Breast epithelium (tissue), 3 donors: Measurements from ENCODE around the gene SLC44A1.

Source experiments
- POLR2A ChIP-seq: fragments of 450-650 bp; IDR thresholded peaks from one replicate; pipeline ENCODE4 v1.6.1; 2016; ENCODE audit warnings: antibody characterized with exemption, mild to moderate bottlenecking, moderate library complexity
- POLR2AphosphoS5 ChIP-seq, 3 donors: sonication (generic); formaldehyde crosslinking; IDR thresholded peaks; one replicate each; pipeline ENCODE4 v1.6.1; 2017; ENCODE audit warnings: antibody characterized with exemption in 3 of 3
- TF ChIP-seq, protein P1 (sequence below), 3 donors: fragments of 450-650 bp; IDR thresholded peaks; one replicate each; pipeline ENCODE4 v1.5.1; 2016 to 2017; ENCODE audit warnings: antibody characterized with exemption in 3 of 3, mild to moderate bottlenecking in 3 of 3, moderate library complexity in 3 of 3

DNA sequence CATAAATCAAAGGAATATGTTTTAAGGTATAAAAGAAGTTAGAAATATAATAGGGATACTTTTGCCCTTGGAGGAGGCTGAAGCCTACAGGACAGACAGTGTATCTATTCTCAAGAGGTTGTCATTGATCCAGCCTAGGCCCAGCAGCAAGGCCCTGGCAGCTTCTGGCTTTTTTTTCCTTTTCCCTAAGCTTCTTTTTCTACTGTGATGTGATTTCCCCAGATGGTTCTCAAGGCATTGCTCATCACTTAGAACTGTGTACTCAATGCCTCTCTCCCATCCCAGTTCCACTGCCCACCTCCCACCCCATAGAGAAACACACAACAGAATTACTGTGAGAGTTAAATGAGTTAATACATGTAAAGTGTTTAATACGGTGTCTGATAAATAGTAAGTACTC, 88.6 kb downstream of the SLC44A1 start:
- TF ChIP-seq, protein P1, sequence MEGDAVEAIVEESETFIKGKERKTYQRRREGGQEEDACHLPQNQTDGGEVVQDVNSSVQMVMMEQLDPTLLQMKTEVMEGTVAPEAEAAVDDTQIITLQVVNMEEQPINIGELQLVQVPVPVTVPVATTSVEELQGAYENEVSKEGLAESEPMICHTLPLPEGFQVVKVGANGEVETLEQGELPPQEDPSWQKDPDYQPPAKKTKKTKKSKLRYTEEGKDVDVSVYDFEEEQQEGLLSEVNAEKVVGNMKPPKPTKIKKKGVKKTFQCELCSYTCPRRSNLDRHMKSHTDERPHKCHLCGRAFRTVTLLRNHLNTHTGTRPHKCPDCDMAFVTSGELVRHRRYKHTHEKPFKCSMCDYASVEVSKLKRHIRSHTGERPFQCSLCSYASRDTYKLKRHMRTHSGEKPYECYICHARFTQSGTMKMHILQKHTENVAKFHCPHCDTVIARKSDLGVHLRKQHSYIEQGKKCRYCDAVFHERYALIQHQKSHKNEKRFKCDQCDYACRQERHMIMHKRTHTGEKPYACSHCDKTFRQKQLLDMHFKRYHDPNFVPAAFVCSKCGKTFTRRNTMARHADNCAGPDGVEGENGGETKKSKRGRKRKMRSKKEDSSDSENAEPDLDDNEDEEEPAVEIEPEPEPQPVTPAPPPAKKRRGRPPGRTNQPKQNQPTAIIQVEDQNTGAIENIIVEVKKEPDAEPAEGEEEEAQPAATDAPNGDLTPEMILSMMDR (IDR thresholded peaks at IDR 0.05): no peak
- TF ChIP-seq POLR2A (no peak), POLR2AphosphoS5 (IDR thresholded peaks at IDR 0.05) (no peak)
